WTC11 (cell line): ENCODE measurements around the gene SRR. TPM values are rescaled to one million over a fixed set of nuclear protein-coding genes. Genes with fewer than 3 reads are reported as not detected.

Source experiments
- ATAC-seq: fragments of 200-7000 bp; cut with Tn5 transposase; 2 replicates; pipeline ENCODE4 v1.10.0; 2021; ENCODE audit warnings: mild to moderate bottlenecking, moderate library complexity
- CTCF ChIA-PET: fragments of 300-600 bp; sonication (Branson Sonifier 250); formaldehyde crosslinking; loops from one replicate; lab custom pipeline; 2021; ENCODE audit warnings: antibody characterized with exemption; lab: Charles Lee
- POLR2A ChIA-PET: fragments of 350-600 bp; sonication (Branson Sonifier 250); formaldehyde crosslinking; loops from one replicate; lab custom pipeline; 2021; ENCODE audit warnings: antibody characterized with exemption; lab: Charles Lee
- DNase-seq: peaks from one replicate; pipeline ENCODE4 v3.0.0; 2021; ENCODE audit warnings: low spot score
- H3K27ac Mint-ChIP-seq: 2 replicates; pipeline ENCODE4 v1.8.0; 2021; ENCODE audit warnings: mixed read lengths
- H3K27me3 Mint-ChIP-seq: 2 replicates; pipeline ENCODE4 v1.8.0; 2021; ENCODE audit warnings: low read depth, mild to moderate bottlenecking, moderate library complexity, mixed read lengths
- H3K36me3 Mint-ChIP-seq: 2 replicates; pipeline ENCODE4 v1.8.0; 2021; ENCODE audit warnings: mixed read lengths
- H3K4me1 Mint-ChIP-seq: 2 replicates; pipeline ENCODE4 v1.8.0; 2022; ENCODE audit warnings: mixed read lengths
- H3K4me3 Mint-ChIP-seq: 2 replicates; pipeline ENCODE4 v1.8.0; 2021; ENCODE audit warnings: mild to moderate bottlenecking, moderate library complexity, mixed read lengths
- H3K9me3 Mint-ChIP-seq: 2 replicates; pipeline ENCODE4 v1.8.0; 2021; ENCODE audit warnings: mixed read lengths
- AFF4 ChIP-seq: sonication (generic); formaldehyde crosslinking; IDR thresholded peaks from 2 replicates; pipeline ENCODE4 v1.8.1; 2023; ENCODE audit warnings: mild to moderate bottlenecking, missing genetic modification reagents, borderline replicate concordance
- AR ChIP-seq: fragments of 250-450 bp; sonication (Bioruptor Pico); IDR thresholded peaks from 2 replicates; pipeline ENCODE4 v1.9.0; 2021; ENCODE audit warnings: mild to moderate bottlenecking
- CTCF ChIP-seq: fragments of 200-600 bp; IDR thresholded peaks from 2 replicates; pipeline ENCODE4 v1.8.0; 2022; ENCODE audit warnings: antibody characterized with exemption
- E2F4 ChIP-seq: sonication (generic); formaldehyde crosslinking; IDR thresholded peaks from 2 replicates; pipeline ENCODE4 v1.8.1; 2022; ENCODE audit warnings: low read depth, mild to moderate bottlenecking, moderate library complexity, missing genetic modification reagents, borderline replicate concordance
- E2F5 ChIP-seq: sonication (generic); formaldehyde crosslinking; IDR thresholded peaks from 2 replicates; pipeline ENCODE4 v1.8.1; 2022; ENCODE audit warnings: mild to moderate bottlenecking, moderate library complexity, missing genetic modification reagents
- ESRRA ChIP-seq: sonication (generic); formaldehyde crosslinking; IDR thresholded peaks from 2 replicates; pipeline ENCODE4 v1.8.1; 2022; ENCODE audit warnings: mild to moderate bottlenecking, missing genetic modification reagents, borderline replicate concordance
- ETV6 ChIP-seq: sonication (generic); formaldehyde crosslinking; IDR thresholded peaks from 2 replicates; pipeline ENCODE4 v1.8.1; 2022; ENCODE audit warnings: mild to moderate bottlenecking, missing genetic modification reagents
- JAZF1 ChIP-seq: fragments of 250-450 bp; sonication (Bioruptor Pico); IDR thresholded peaks from 2 replicates; pipeline ENCODE4 v1.9.0; 2021; ENCODE audit warnings: moderate library complexity, mild to moderate bottlenecking, inconsistent platforms
- MAX ChIP-seq: sonication (generic); formaldehyde crosslinking; IDR thresholded peaks from 2 replicates; pipeline ENCODE4 v1.8.0; 2022; ENCODE audit warnings: mild to moderate bottlenecking, missing genetic modification reagents
- MXD4 ChIP-seq: fragments of 250-450 bp; sonication (Bioruptor Pico); IDR thresholded peaks from 2 replicates; pipeline ENCODE4 v1.8.0; 2021; ENCODE audit warnings: mild to moderate bottlenecking, moderate library complexity, borderline replicate concordance
- NFATC4 ChIP-seq: fragments of 250-450 bp; sonication (Bioruptor Pico); IDR thresholded peaks from 2 replicates; pipeline ENCODE4 v1.9.0; 2021; ENCODE audit warnings: mild to moderate bottlenecking
- NR2C2 ChIP-seq: sonication (generic); formaldehyde crosslinking; IDR thresholded peaks from 2 replicates; pipeline ENCODE4 v1.8.0; 2022; ENCODE audit warnings: mild to moderate bottlenecking, missing genetic modification reagents
- NR3C1 ChIP-seq: sonication (generic); formaldehyde crosslinking; conservative IDR thresholded peaks from 2 replicates; pipeline ENCODE4 v1.8.1; 2023; ENCODE audit warnings: low read depth, mild to moderate bottlenecking, missing genetic modification reagents
- RELA ChIP-seq: sonication (generic); formaldehyde crosslinking; IDR thresholded peaks from 2 replicates; pipeline ENCODE4 v1.8.1; 2022; ENCODE audit warnings: missing genetic modification reagents, mild to moderate bottlenecking, borderline replicate concordance
- ZBTB21 ChIP-seq: sonication (generic); formaldehyde crosslinking; IDR thresholded peaks from 2 replicates; pipeline ENCODE4 v1.8.1; 2023; ENCODE audit warnings: mild to moderate bottlenecking, missing genetic modification reagents, borderline replicate concordance
- ZNF138 ChIP-seq: sonication (generic); formaldehyde crosslinking; conservative IDR thresholded peaks from 2 replicates; pipeline ENCODE4 v1.8.1; 2022; ENCODE audit warnings: mild to moderate bottlenecking, moderate library complexity, missing genetic modification reagents
- ZNF671 ChIP-seq: fragments of 250-450 bp; sonication (Bioruptor Pico); IDR thresholded peaks from 2 replicates; pipeline ENCODE4 v1.8.0; 2021; ENCODE audit warnings: mild to moderate bottlenecking
- total RNA-seq: library from RNA; stranded (reverse); gene quantifications from 3 replicates; pipeline ENCODE4 v1.2.3, GENCODE V29; 2021

SRR gene
- total RNA-seq, 1 experiment from 2014 or later, result 5.1 TPM

- H3K9me3 Mint-ChIP-seq, result no peaks in the 10 kb centered on the region
- no peak overlapping the region for H3K4me3 Mint-ChIP-seq
- TF ChIP-seq ZBTB21 (CRISPR knock-in tag) (no peak), NFATC4 (CRISPR knock-in tag) (no peak), NR2C2 (CRISPR knock-in tag) (no peak), RELA (CRISPR knock-in tag) (no peak), CTCF (no peak), ETV6 (CRISPR knock-in tag) (no peak), ESRRA (no peak), ZNF138 (CRISPR knock-in tag) (no peak), AR (CRISPR knock-in tag) (no peak), MAX (CRISPR knock-in tag) (no peak), JAZF1 (CRISPR knock-in tag) (no peak), E2F4 (CRISPR knock-in tag) (no peak), NR3C1 (CRISPR knock-in tag) (no peak), ZNF671 (CRISPR knock-in tag) (no peak), E2F5 (CRISPR knock-in tag) (no peak), AFF4 (no peak), MXD4 (CRISPR knock-in tag) (no peak)
- H3K27ac Mint-ChIP-seq, result no peak overlapping the region
- DNase-seq (no peak), ATAC-seq (no peak)
- H3K27me3 Mint-ChIP-seq, result no peaks in the 10 kb centered on the region
- peaks cover 19% of the 10 kb centered on the region for H3K4me1 Mint-ChIP-seq
- H3K36me3 Mint-ChIP-seq, result peaks cover 13% of the 10 kb centered on the region
- CTCF ChIA-PET, result no interaction called here
- POLR2A ChIA-PET, result no interaction called here
Observed at GRCh38 chr17:2343421-2343820, 39.7 kb downstream of the SRR start.
